Stimulated activated CD4-positive, alpha-beta T cell treated with anti-CD3 and anti-CD28 coated beads, Interleukin-1b, Interleukin-23, amount 100 ng/mL, for 48 hours (primary cell): ENCODE results near the gene SERPINB4.
"Not testable (repeated sequence)": the region's sequence is repeated elsewhere in the genome, so short reads cannot be mapped to it uniquely, and the experiment has no call there.

Experiments used
- DNase-seq: peaks from one replicate; pipeline ENCODE4 v3.0.0-alpha.2; 2020

The SERPINB4 gene

DNA sequence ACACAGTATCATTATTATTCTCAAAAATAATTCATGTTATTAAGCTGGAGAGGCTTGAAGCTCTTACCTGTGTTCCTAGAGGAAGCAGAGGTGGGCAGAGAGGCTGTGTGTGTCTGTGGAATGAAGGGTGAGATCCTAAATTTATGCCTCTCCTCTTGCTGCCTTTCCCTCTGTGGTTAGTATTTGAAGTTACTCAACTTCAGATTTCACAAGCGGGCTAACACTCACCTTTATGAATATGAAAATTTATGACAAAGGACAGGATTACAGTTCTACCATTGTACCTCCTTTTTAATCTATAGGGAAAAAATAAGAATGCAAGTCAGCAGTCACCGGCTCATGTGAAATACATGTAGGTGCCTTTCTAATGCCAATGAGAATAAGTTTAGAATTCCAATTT is at the start of gene SERPINB4:
Gene SERPINB4 (minus strand): TSS at position 115 of the 400 bp plus-strand sequence. CDS start 679 bp downstream, outside the sequence.
- DNase-seq, result not testable (repeated sequence)

DNA sequence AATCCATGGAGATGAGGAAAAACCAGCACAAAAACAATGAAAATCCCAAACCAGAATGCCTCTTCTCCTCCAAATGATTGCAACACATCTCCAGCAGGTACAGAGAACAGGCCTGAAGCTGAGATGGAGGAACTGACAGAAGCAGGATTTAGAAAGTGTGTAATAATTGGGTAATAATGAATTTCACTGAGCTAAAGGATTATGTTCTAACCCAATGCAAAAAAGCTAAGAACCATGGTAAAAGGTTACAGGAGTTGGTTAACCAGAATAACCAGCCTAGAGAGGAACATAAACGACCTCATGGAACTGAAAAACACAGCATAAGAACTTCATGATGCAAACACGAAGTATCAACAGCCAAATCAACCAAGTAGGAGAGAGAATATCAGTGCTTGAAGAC is 45.0 kb upstream of the SERPINB4 start:
- DNase-seq, result no peak

DNA sequence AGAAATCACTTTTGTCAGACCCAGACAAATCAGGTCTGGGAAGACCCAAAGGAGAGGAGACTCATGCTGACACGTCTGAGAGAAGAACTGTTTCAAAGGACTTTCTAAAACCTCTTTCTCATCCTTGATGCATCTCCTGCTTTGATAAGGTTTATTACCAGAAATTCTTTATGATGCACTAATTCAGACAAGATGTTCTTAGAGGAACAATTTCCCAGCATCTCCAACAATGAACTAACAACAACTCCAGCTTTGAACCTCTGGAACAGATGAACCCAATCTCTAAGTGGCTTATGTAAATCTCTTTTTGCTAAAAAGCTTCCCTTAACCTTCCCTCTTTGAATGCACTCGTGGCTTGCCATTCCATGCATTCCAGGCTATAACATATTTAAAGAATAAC is 42.8 kb upstream of the SERPINB4 start:
- no peak for DNase-seq

DNA sequence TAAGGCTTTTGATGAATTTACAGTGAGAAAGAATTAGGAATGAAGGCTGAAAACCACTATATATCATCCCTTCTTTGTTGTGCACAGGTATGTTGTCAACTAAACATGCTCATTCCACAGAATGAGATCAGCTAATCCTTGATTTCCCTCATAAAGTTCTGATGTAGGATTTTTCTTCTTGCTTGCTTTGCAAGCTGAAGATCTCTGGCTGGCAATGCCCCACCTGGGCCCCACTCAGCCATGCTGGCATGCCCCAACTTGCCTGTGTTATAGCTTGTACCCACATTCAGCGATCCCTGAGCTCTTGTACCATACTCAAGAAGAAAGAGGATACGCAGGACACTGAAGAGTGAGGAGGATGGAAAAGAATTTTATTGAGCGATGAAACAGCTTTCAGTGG is 40.7 kb upstream of the SERPINB4 start:
- no peak for DNase-seq

DNA sequence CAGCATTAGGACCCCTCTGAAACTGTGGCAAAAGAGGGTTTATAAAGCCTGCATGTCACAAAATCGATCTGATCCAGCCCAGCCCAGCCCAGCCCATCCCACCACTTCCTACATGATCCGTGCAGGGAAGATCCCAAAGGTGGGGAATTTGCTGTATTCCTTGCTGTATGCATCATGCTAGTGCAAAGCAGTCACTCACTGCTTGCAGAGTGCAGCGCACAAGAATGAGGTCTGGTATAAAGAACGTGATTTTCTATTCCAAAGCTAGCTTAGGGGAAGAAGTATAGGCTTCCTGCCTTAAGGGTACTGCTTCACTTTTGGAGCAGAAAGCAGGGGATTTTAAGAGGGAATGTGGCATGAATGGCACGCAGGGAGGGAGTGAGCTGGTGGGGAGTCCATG is 39.8 kb upstream of the SERPINB4 start:
- no peak for DNase-seq

DNA sequence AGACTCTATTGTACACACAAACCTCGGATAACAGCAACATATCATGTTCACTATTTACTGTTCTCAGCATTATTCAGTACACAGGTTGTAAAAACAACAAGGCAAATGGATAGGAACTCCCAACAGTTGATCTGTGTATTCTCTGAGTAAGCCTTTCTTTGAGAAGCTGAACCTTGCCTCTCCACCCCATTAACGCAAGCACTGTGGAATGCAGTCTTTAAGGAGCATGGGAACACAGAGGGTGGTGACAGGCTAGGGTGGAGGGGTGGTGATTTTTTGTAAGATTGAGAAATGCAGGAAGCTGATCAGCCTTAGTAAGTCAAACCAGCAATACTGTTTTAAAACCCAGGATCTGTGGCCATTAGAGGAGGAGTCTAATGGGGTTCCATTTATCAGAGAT is 39.1 kb upstream of the SERPINB4 start:
- no peak for DNase-seq

DNA sequence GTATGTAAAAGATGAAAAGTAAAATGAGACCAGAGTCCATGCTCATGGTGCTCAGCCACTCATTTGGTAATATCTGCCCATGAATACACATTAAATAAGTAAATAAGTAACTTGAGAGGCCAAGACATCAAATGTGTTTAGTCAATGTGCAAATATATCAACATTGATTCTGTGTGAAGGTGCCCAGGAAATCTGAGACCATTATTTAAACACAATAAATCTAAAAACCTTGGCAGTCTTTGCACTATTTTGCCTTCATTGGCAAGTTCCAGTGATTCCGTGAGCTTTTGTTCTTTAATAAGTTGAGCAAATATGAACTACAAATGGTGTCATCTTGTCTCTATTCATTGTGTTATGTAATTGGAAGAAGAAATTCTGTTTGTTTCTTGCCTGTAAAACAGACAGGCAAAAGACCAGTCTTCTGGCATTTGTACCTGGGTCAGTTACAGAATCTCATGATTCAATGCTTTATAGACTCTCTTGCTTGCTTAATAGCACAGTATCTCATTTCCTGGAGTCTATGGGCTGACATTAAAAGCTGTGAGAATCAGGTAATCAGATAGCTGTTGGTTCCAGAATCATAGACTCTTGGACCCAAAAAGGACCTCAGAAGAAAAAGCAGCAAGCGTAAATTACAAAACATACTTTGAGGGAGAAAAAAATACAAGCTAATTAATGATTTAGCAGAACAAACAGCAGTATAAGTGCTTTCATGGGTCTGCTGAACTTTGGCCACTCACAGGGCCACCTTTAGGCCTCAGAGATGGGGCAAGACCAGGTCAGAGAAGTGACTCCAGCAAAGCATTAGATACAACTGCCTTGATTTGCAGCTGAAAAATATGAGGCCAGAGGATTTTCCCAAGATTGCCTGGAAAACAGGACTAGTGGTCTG is 37.6 kb upstream of the SERPINB4 start:
- DNase-seq, result no peak

DNA sequence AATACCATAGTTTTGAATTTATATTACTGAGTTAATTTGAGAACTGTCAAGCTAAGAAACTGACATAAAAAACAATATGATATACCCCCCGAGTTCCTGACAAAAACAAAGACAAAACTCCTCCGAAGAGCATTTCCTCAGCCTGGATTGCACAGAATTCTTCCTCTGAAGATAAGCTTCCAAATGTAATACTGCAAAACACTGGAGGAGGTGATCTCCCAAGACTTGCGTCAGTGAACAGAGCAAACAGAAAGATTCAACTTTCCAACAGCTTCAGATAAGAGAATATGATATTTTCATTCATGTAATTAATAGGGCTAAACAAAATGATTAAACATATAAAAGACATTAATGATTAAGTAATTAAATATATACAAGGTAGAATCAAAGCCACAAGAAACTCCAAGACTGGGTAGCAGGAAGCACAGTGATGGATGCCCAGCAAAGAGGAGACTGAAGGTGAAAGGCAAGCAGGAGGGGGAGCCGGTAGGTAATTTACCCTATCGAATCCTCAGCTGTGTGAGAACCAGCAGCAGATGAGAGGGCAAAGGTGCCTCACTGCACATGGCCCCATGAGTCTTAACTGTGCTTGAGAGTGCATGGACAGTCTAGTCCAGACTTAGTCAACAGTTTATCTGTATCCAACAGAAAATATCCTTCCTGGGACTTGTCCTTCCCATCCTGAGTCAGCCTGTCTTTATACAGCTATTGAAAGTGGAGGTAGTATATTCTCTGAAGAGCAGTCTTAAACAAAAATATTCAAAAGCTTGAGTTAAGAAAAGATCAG is 36.0 kb upstream of the SERPINB4 start:
- no peak for DNase-seq

DNA sequence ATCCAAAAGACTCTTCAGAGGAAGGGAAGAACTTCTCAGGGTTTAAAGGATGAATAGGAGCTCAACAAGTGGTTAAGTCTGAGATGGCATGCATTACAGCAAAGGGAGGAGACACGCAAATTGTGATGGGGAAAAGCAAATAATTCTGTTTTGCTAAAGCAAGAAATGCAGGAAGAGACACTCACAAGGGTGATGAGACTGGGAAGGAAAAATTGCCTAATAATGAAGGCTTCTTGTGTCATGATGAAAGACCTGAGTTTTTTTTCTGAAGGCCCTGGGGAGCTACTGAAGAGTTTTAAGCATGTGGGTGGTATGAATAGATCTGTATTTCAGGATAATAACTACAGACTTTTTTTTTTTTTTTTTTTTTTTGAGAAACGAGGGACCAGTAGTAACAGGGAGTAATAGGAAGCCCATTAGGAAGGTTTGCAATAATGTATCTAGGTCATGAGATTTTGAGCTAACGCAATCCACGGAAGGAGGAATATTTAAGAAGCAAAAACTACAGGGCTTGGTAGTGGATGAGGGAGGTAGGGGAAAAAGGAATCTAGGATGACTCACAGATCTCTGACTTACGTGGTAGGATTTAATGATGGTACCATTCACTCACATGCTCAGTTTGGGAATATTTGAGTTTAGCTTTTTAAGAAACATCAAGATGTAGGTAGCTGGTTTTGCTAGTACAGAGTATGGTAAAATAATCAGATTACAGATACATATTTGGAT is 33.6 kb upstream of the SERPINB4 start:
- no peak for DNase-seq

DNA sequence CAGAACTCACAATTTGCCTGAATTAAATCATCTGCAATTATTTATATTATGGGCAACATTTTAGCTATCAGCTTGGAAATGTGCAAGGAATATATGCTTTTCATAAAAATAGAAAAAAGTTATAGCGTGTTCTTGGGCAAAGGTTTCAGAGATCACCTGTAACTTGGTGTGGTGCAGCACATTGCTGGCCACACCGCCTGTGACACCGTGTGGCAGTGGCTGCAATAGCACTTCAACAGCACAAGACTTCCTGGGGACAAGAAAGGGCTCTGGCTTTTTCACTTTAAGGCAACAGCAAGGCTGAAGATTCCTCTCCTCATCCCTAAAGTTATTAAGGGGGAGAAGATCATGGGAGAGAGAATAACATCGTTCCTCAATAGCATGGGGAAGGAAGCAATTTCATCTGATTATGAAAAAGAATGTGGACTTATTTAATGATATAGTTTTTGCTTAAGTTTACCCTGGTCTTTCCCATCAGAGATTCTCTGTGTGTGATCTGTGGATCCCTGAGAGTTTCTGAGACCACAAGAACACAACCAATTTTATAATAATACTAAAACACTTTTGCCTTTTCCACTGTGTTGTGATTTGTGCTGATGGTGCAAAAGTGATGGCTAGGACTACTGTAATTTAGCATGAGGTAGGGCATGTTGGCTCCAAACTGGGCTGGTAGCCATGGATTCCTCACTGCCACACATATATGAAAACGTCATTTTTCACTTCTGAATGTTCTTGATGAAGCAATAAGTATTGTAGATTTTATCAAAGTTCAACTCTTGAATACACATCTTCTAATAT is 32.7 kb upstream of the SERPINB4 start:
- DNase-seq, result no peak

DNA sequence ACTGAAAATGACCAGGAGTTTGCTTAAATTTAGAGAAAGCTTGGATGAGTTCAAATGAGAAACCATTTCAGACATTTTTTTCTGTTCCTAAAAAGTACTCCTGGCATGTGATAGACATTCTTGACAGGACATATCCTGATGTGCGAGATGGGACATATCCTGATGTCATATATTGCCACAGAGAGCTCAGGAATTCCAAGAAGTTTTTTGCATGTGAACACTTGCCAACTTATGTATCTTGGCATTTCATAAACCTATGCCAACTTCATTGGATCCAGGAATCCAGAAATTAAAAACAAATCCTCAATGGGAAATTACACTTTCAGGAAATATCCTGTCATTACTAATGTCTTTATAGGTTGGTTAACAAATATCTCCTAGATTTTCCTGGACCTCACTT is 20.5 kb upstream of the SERPINB4 start:
- DNase-seq, result no peak

DNA sequence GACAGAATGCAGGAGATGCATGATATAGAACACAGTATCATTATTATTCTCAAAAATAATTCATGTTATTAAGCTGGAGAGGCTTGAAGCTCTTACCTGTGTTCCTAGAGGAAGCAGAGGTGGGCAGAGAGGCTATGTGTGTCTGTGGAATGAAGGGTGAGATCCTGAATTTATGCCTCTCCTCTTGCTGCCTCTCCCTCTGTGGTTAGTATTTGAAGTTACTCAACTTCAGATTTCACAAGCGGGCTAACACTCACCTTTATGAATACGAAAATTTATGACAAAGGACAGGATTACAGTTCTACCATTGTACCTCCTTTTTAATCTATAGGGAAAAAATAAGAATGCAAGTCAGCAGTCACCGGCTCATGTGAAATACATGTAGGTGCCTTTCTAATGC is 17.7 kb upstream of the SERPINB4 start, which contains the start of gene SERPINB3:
Gene SERPINB3 (minus strand): TSS at position 144 of the 400 bp plus-strand sequence. CDS start 677 bp downstream, outside the sequence.
- DNase-seq, result not testable (repeated sequence)

DNA sequence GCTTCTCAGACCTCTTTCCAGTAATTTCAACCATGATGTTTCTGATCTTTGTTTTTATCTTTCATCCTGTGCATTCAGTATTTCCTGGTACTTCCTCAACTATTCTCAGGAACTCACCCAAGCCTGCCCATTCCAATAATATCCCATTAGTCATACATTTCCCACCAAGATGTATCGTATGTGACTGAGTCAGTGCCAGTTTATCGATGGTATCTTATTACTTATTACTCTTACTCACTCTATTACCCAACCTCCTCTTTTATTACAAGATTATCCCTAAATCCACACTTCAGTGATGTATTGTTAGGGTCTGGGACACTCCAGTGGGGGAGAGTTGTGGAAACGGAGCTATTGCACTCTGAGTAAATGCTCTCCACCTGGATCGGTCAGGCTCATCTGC is 14.9 kb upstream of the SERPINB4 start:
- not testable (repeated sequence) for DNase-seq

DNA sequence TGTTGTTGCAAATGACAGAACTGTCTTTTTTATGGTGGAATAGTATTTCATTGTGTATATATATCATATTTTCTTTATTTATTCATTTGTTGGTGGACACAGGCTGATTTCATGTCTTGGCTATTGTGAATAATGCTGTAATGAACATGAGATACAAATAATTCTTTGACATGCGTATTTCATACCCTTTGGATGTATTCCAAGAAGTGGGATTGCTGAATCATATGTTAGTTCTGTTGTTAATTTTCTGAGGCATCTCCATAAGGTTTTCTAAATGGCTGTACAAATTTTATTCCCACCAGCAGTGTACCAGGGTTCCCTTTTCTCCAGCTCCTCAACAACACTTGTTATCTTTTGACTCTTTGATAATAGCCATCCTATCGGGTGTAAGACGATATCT is 6.2 kb upstream of the SERPINB4 start:
- not testable (repeated sequence) for DNase-seq

DNA sequence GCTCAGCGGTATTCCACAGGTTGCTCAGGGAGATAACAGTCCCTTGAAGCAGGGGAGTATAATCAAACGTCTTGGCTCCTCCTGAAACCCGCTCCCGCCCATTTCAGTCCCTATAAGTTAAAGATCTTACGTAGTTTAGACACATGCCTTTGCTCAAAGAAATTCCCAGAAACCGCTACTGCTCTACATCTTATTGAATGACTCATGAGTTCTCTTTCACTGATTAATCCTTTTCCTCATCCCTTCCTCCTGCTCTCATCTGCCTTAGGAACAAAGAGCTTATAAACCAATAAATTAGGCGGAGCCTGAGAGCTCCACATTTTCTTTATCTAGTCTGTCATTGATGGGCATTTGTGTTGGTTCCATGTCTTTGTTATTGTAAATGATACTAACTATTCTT is 4.2 kb upstream of the SERPINB4 start:
- no peak for DNase-seq

DNA sequence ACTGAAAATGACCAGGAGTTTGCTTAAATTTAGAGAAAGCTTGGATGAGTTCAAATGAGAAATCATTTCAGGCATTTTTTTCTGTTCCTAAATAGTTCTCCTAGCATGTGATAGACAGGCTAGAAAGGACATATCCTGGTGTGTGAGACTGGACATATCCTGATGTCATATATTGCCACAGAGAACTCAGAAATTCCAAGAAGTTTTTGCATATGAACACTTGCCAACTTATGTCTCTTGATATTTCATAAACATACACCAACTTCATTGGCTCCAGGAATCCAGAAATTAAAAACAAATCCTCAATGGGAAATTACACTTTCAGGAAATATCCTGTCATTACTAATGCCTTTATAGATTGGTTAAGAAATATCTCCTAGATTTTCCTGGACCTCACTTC is 2.9 kb upstream of the SERPINB4 start:
- no peak for DNase-seq

DNA sequence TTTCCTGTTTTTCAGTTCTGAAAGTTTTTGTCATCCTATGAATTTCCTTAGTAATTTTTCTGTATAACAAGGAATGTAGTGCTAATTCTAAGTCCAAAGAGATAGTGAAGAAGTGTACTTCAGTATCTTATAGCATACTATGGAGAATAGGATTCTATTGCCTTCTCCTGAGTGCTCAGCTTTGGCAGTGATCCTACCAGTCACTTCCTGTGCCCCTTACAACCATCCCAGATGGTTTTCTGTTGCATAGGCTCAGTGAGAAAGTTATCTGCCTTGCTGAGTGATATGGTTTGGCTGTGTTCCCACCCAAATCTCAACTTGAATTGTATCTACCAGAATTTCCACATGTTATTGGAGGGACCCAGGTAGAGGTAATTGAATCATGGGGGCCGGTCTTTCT is 638 bp upstream of the SERPINB4 start:
- DNase-seq, result not testable (repeated sequence)

DNA sequence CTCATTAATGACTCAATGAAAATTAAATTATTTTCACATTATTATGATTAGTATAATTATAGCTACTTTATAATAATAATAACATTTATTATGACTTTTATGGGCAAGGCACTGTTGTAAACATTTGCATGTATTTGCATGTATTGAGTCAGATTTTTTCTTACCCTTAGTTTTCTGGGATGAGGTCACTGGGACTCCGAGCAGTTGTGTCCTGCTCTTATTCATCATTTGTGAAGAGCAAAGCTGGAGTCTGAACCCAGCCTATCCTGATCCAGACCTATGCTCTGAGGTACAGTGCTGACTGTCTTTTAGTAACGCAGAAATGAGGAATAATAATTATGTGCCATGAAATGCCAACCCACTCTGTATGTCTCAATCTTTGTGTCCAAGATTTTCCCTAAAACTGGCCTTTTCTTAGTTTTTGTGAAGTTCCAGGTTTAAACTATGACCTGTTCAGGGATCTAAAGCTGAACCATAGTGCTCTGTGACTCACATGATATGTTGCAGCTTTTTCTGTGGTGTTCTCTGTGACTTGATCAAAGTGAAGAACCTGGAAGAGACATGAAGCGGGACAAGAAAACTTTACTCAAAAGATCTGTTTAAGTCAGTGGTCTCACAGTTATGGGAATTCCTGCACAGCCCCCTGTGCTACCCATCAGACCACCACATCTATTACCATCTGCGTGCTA is 1.2 kb downstream of the SERPINB4 start:
- not testable (repeated sequence) for DNase-seq

DNA sequence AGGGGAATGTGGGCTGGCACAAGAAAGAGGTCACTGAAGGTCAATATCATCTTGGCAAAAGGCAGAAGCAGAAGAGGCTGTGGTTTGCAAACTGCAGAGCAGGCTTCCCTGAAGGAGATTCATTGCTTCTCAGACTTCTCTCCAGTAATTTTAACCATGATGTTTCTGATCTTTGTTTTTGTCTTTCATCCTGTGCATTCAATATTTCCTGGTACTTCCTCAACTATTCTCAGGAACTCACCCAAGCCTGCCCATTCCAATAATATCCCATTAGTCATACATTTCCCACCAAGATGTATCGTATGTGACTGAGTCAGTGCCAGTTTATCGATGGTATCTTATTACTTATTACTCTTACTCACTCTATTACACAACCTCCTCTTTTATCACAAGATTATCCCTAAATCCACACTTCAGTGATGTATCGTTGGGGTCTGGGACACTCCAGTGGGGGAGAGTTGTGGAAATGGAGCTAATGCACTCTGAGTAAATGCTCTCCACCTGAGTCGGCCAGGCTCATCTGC is 2.8 kb downstream of the SERPINB4 start:
- not testable (repeated sequence) for DNase-seq

DNA sequence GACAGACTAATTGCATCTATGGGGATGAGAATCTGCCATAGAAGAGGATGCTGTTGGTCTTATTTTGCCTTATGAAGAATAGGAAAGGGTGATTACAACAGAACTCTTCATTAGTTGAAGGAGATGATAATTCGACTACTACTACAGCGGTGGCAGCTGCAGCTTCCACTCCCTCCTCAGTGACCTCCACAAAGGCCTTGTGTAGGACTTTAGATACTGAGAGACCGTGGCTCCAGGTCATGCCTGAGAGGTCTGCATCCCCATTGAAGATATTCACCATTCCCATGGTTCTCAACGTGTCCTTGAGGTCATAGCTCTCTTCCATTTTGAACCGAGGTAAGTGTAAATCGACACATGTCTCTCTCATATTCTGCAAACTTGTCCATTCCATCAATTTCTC is 6.4 kb downstream of the SERPINB4 start:
- DNase-seq, result no peak

DNA sequence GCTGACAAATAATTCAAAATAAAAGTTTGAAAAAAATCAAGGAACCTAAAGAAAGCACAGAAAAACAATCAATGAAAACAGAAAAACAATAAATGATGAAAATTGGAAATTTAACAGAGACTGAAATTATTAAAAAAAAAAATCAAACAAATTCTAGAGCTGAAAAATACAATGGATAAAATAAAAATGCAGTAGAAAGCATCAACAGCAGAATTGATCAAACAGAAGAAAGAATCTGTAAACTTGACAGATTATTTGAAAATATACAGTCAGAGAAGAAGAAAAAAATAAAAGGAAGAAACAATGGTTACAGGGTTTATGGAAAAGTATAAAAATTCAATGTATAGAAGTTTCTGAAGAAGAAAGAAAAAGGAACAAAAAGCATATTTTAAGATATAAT is 16.2 kb downstream of the SERPINB4 start:
- no peak for DNase-seq
